Kidney (tissue), 14 donors: Measurements from ENCODE around the gene MBD5. TPM values are rescaled to one million over a fixed set of nuclear protein-coding genes. Genes with fewer than 3 reads are reported as not detected.
"Not testable (repeated sequence)": the region's sequence is repeated elsewhere in the genome, so short reads cannot be mapped to it uniquely, and the experiment has no call there.

Source experiments
- DNase-seq, 5 donors: peaks; one replicate each; pipeline ENCODE4 v3.0.0-alpha.2; 2013 to 2020
- FAIRE-seq: peaks from 2 replicates; lab custom pipeline; 2012; peaks lifted over from hg19 to GRCh38; lab: Jason Lieb, UNC
- H3K27ac ChIP-seq, 2 donors: one replicate each; pipeline ENCODE4 v1.7.0; 2013; ENCODE audit warnings: low read depth in 2 of 2, low read length in 2 of 2, inconsistent platforms in 1 of 2
- H3K27me3 ChIP-seq: one replicate; pipeline ENCODE4 v1.7.1; 2013; ENCODE audit warnings: low read length, inconsistent platforms; ENCODE audit not compliant: control insufficient read depth, insufficient read depth
- H3K36me3 ChIP-seq, 3 donors: one replicate each; pipeline versions ENCODE4 v1.7.0 to v1.7.1; 2013; ENCODE audit warnings: low read length in 3 of 3, control low read depth in 1 of 3, inconsistent platforms in 1 of 3; ENCODE audit not compliant: insufficient read depth in 3 of 3, control insufficient read depth in 2 of 3
- H3K4me1 ChIP-seq, 3 donors: one replicate each; pipeline versions ENCODE4 v1.7.0 to v1.7.1; 2013; ENCODE audit warnings: low read length in 3 of 3, inconsistent platforms in 1 of 3, low read depth in 1 of 3; ENCODE audit not compliant: control insufficient read depth in 2 of 3, insufficient read depth in 2 of 3
- H3K4me3 ChIP-seq, 3 donors: one replicate each; pipeline versions ENCODE4 v1.7.0 to v1.8.1; 2013; ENCODE audit warnings: low read length in 3 of 3, control low read depth in 1 of 3, inconsistent platforms in 1 of 3
- H3K9ac ChIP-seq, 3 donors: one replicate each; pipeline versions ENCODE4 v1.7.0 to v1.7.1; 2013; ENCODE audit warnings: low read length in 3 of 3, control low read depth in 1 of 3, inconsistent platforms in 1 of 3
- H3K9me3 ChIP-seq, 3 donors: one replicate each; pipeline versions ENCODE4 v1.7.0 to v1.7.1; 2013; ENCODE audit warnings: low read length in 3 of 3, control low read depth in 1 of 3, inconsistent platforms in 1 of 3; ENCODE audit not compliant: control insufficient read depth in 2 of 3, insufficient read depth in 1 of 3
- intact Hi-C: fragments of 100-400 bp; cut with DNase I; formaldehyde crosslinking; loops from one replicate; pipeline ENCODE4 v1.11.1; 2022
- polyA plus RNA-seq: library from polyadenylated mRNA; stranded (reverse); fragments of 350-450 nt; fragmentation: Illumina TruSeq; extraction: RNeasy Lipid Tissue Mini Kit (QIAGEN cat#74804); gene quantifications from one replicate; pipeline ENCODE4 v1.2.3, GENCODE V29; 2014; ENCODE audit warnings: low read depth, low replicate concordance; ENCODE audit not compliant: insufficient read depth
- total RNA-seq: library from RNA; stranded (reverse); fragmentation: NEBNext Ultra II Directional; extraction: Animal tissue kit (Norgen Biotek cat#: 25700); gene quantifications from one replicate; pipeline ENCODE4 v1.2.1, GENCODE V29; 2021
- TF ChIP-seq, protein P1 (sequence below): IDR thresholded peaks from 3 replicates; pipeline ENCODE4 v1.5.1; 2012; ENCODE audit warnings: mild to moderate bottlenecking, moderate library complexity, borderline replicate concordance; ENCODE audit not compliant: insufficient read depth; ENCODE audit errors: extremely low read depth
- donor health status: control.
- donor health status: control.
- donor health status: control.
- donor health status: control.
- donor health status: control.
- donor health status: DM: yes; HTN: yes; CAD: no.
- donor health status: Normal renal cell carcinoma (clear cell type).

Gene MBD5
- total and polyA plus RNA-seq, 2 donors from 2014 or later = 6.9 to 66.8 TPM

GRCh38 chr2:147996828-147997227, 24.1 kb upstream of the MBD5 start:
- Histone ChIP-seq H3K27ac (no peak overlapping the region), H3K9ac (no peak overlapping the region), H3K4me3 (no peak overlapping the region), H3K27me3 (no peaks in the 10 kb centered on the region), H3K36me3 (no peaks in the 10 kb centered on the region), H3K9me3 (no peaks in the 10 kb centered on the region), H3K4me1 (no peaks in the 10 kb centered on the region)
- DNase-seq (no peak), FAIRE-seq (no peak)
- TF ChIP-seq, protein P1, sequence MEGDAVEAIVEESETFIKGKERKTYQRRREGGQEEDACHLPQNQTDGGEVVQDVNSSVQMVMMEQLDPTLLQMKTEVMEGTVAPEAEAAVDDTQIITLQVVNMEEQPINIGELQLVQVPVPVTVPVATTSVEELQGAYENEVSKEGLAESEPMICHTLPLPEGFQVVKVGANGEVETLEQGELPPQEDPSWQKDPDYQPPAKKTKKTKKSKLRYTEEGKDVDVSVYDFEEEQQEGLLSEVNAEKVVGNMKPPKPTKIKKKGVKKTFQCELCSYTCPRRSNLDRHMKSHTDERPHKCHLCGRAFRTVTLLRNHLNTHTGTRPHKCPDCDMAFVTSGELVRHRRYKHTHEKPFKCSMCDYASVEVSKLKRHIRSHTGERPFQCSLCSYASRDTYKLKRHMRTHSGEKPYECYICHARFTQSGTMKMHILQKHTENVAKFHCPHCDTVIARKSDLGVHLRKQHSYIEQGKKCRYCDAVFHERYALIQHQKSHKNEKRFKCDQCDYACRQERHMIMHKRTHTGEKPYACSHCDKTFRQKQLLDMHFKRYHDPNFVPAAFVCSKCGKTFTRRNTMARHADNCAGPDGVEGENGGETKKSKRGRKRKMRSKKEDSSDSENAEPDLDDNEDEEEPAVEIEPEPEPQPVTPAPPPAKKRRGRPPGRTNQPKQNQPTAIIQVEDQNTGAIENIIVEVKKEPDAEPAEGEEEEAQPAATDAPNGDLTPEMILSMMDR = no peak
- intact Hi-C loops = no loop called here

DNA sequence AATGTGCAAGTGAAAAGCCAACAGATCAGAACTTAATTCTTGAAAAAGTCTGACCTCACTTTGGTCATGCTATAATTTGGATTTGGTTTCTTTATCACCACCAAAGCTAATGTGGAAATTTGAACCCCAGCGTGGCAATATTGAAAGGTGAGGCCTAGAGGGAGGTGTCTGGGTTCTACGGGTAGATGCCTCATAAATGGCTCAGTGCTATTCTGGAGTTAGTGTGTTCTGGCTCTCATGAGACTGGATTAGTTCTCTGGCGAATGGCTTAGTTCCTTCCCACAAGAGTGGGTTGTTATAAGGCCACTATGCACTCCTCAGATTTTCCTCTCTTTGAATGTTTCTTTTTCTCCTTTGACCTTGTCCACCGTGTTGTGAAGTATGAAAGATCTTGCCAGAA, 22.7 kb upstream of the MBD5 start:
- FAIRE-seq = no peak
- TF ChIP-seq, protein P1 = no peak
- Histone ChIP-seq H3K27me3 (no peaks in the 10 kb centered on the region), H3K4me3 (no peak overlapping the region), H3K9ac (no peak overlapping the region), H3K27ac (no peak overlapping the region), H3K4me1 (no peaks in the 10 kb centered on the region), H3K9me3 (no peaks in the 10 kb centered on the region), H3K36me3 (no peaks in the 10 kb centered on the region)
- DNase-seq = no peak
- intact Hi-C loops = no loop called here

- Histone ChIP-seq H3K27me3 (no peaks in the 10 kb centered on the region), H3K36me3 (no peaks in the 10 kb centered on the region), H3K9me3 (no peaks in the 10 kb centered on the region), H3K4me1 (no peaks in the 10 kb centered on the region), H3K9ac (no peak overlapping the region), H3K4me3 (no peak overlapping the region), H3K27ac (no peak overlapping the region)
- DNase-seq (no peak), FAIRE-seq (no peak)
- intact Hi-C loops = no loop called here
- TF ChIP-seq, protein P1 = no peak
These were observed 21.8 kb upstream of the MBD5 start for GRCh38 chr2:147999126-147999525.

DNA sequence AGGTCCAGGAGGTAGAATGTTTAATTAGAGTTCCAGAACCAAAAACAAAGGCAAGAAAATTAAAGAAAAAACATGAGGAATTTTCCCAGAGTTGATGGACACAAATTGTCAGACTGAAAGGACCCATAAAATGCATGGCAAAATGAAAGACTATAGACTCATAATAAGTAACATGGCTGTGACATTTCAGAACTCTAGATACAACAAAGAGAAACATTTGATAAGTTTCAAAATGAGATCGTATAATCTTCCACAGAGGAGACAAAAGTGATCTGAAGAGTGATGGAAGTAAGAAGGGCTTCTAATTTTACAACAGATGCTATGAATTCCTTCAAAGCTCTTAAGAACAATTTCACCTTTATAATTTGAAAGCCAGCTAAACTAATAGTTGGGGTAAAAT, 20.8 kb upstream of the MBD5 start:
- H3K4me3 ChIP-seq = no peak overlapping the region
- FAIRE-seq (no peak), DNase-seq (no peak)
- H3K27me3 ChIP-seq = no peaks in the 10 kb centered on the region
- intact Hi-C loops = no loop called here
- H3K27ac ChIP-seq = no peak overlapping the region
- no peaks in the 10 kb centered on the region for H3K4me1 ChIP-seq
- TF ChIP-seq, protein P1 = no peak
- H3K36me3 ChIP-seq = no peaks in the 10 kb centered on the region
- no peak overlapping the region for H3K9ac ChIP-seq
- no peaks in the 10 kb centered on the region for H3K9me3 ChIP-seq

DNA sequence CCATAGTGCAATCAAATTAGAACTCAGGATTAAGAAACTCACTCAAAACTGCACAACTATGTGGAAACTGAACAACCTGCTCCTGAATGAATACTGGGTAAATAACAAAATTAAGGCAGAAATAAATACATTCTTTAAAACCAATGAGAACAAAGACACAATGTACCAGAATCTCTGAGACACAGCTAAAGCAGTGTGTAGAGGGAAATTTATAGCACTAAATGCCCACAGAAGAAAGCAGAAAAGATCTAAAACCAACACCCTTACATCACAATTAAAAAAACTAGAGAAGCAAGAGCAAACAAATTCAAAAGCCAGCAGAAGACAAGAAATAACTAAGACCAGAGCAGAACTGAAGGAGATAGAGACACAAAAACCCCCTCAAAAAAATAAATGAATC, 18.5 kb upstream of the MBD5 start:
- H3K9ac ChIP-seq, H3K4me1 ChIP-seq, H3K9me3 ChIP-seq, H3K36me3 ChIP-seq, H3K27me3 ChIP-seq, FAIRE-seq, intact Hi-C loops, H3K27ac ChIP-seq, H3K4me3 ChIP-seq, DNase-seq: not testable (repeated sequence)
